Fibroblast of upper back skin (primary cell): ENCODE measurements around the gene COL25A1.

Experiments
- DNase-seq: peaks from one replicate; pipeline ENCODE4 v3.0.0-alpha.2; 2013

The COL25A1 gene

DNA sequence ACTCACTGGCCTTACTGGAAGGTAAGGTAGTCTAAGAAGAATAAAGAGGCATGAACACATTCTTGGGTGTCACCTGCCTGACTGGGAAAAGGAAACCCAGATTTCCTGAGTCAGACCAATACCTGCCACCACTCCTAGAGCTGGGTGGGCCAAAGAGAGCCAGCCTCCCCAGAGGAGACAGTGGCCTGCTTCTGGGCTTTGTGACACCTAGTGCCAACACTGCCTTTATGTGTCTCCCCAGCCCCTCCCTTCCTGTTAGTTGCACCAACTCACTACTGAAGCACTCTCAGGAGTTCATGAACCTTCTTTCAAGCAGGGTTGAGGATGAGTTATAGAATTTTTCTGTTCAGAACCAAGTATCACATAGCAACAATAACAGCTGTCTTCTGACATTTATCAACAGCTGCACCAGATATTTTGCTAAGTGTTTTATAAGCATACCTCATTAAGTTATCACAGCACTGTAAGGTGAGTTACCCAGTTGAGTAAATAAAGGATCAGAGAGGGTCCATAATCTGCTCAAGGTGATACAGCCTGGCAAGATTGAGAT is 462.0 kb downstream of the COL25A1 start:
- no peak for DNase-seq

DNA sequence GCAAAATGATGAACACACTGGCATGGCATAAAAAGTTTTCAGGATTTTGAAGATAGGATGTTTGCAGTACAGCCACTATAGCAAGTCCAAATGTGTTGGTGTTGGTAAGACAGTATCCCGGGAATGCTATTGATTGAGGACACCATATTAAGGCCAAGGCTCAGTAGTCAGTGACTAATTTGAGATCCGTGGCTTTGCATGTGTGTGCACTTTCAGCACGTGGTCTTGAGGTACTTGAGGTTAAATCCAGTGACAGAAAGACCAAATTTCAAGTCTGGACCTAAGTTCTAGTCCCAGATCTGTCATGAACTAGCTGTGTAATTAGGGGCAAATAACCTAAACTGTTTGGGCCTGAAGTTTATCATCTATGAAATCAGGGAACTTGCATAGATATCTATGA is 463.1 kb downstream of the COL25A1 start:
- DNase-seq, result peak; percentile 21

DNA sequence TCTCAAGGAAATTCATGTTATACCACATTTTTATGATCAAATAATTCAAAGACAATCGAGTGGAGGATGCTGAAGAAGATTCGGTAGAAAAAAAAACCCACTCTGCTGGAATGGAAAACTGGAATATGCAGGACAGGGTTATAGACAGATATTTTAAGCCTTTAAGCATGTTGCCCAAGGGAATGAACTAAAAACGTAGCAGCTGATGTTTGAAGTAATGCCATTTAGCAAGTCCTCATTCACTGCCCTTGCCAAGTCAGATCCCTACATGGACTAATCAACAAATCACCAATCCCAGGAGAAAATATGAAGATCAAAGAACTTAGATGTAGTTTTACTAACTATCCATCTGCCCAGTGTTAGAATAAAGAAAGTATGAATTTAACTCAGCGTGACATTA is 464.0 kb downstream of the COL25A1 start:
- DNase-seq, result peak; percentile 20

DNA sequence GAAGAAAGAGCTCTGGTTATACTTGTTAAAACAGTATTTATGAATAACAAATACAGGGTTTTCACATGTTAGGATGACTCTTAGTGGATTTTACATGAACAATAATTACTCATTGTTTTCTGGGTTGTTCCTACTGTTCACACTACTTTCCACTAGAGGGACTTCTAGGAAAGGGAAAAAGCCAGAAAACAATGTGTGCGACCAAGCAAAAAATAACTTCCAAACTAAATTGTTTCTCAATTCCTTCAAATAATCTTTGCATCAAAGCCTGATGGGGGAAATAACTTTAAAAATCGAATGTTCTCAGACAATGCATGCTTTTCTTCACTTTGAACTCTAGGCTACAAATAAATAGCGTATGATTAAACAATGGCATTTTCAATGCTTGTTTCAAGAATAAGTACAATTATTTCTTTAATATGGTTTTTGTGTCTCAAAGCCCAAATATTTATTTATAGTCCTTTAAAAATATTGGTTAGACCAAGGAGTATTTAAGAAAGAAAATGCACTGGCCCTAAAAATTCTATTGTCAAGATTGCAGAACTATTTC is 467.5 kb downstream of the COL25A1 start:
- peak; percentile 65 for DNase-seq

DNA sequence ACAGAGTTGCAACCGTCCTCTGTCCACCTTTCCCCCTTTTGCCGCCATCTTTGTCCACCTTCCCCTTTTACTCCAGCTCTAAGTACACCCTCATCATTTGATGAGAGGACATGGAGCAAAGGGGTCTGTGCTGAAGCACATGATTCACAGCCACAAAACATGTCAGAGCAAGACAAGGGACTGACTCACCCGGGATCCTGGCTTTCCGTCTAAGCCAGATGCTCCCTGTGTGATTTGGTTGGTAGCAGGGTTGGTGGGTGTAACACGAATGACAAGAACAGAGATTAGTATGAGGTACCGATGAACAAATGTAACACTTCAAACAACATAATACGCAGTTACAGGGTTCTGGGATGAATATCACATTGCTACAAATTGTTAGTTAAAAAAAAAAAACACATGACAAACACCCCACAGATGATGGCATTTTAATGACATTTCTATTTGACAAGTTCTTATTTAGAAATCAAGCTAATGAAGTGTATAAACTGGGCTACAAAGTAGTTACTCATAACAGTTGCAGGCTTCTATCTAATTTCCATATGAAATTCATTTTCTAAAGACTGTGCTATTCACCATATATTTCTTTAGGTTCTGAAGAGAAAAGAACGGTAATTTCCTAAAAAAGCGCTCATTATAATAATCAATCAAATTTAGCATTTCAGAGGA is 468.2 kb downstream of the COL25A1 start:
- DNase-seq, result peak; percentile 91

DNA sequence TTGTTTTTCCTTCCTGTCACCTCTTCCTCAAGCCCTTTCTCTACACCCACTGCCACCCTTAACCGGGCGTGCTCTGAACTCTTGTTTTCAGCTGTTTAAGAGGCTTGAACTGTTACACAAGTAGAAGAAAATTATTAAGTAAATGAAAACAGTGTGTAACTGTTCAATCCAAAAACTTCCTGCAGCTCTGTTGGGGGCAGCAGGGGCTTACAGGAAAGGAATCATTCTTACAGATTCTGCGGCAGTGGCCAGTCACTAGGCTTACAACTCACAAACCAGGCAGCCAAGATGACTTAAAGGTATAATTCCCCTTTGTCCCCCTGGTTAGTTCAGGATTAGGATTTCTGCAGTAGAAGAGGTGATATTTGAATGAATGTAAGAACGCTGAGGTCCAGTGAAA is 469.4 kb downstream of the COL25A1 start:
- DNase-seq, result peak; percentile 34

DNA sequence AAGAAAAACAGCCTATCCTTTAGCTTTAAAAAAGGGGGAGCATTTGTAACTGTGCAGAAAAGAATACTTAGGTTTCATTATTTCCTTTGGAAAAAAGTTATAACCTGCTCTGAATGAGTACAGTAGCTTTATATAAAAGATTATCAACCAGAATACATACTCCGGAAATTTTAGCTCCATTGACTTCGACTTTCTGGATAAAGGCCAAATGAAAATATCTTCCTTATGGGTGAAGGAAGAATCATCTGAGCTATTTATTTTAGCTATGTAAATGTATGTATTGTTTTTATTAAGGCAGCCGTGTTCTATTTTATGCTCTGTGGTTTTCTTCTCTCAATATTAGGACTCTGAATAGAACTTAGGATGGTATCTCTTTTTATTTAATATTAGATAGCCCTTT is 470.6 kb downstream of the COL25A1 start:
- DNase-seq, result peak; percentile 50

DNA sequence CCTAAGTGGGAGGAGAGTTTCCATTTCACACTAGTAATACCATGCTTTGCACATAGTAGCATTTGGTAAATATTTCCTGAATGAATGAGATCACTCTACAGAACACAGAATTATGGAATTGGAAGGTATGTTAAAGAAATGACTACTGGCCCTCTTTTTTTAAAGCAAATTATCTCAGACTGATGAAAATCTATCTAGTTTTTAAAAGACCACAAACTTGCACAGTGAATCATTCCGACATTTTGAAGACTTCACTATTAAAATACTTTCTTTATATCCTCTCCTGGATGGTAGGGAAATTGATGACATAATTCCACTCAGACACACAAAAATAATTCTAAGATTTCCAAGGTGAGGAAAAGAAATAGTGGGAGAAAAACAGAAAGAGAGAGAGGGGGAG is 471.2 kb downstream of the COL25A1 start:
- DNase-seq, result peak; percentile 60

DNA sequence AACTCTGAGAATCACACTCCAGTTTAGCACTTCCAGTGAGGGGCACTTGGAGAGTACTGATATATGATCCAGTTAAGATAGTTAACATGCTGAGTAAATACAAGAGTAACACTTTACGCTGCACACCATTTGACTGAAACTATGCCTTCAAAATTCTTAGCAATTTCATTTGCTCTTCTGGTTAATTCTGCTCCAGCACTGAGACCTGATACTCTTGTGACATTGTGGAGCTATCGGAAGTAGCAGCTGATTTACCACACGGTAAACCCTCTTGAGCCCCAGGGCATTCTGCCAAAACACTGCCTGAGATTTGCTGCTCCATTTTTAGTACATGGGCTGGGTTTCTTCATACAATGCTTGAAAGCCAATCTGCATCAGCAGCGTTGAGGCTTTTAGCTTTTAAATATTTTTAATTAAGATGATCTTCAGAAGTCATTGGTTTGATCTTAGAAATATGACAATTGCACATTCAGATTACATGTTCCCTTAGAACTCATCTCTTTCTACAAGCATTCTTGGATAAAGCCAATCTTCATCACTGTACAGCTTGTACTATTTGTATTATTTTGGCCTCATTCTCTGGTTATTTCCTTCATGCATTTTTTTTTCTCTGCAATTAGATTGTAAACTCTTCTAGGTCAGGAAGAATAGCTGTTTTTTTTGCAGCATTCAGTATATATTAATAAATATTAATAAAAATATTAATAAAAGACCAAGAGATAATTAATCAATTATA is 471.8 kb downstream of the COL25A1 start:
- DNase-seq, result peak; percentile 49

DNA sequence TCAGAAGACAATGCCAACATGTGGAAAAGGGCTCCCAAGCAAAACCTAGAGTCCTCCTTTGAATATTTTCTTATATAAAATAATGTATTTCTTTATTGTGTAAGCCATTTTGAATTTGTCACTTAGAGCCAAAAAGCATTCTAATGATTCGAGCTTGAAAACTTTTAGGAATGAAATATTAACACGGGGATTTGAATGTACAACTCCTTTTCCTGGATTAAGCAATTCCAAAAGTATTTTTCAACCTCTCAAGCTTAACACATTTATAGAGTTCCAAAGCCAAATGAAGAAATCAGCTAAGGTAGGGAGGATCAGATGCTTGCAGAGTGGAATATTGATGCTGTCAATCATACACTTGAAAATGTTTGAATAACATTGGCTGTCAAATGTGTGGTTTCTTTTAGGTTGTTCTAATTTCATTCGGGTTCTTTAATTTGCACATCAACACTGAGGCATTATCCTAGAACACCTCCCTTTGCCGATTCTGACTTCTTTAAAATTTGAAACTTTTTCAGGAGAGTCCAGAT is 472.4 kb downstream of the COL25A1 start:
- DNase-seq, result peak; percentile 50

DNA sequence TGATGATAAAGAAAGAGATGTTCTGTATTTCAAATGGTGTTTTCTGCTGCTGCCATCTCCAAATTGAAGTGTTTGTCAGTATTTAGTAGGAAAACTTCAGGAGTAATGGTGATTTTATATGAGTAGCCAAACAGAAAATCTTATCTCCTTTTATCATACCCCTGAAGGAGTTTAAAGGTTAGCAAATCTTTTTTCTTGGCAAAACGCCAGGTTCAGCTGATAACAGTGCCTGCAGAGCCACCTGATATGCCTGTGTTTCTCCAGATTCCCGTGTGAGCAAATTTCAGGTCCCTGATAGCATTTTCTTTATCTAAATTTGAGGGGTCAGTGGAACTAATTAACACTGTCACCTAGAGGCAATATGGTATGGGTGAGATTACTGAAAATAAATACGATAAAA is 473.8 kb downstream of the COL25A1 start:
- no peak for DNase-seq

DNA sequence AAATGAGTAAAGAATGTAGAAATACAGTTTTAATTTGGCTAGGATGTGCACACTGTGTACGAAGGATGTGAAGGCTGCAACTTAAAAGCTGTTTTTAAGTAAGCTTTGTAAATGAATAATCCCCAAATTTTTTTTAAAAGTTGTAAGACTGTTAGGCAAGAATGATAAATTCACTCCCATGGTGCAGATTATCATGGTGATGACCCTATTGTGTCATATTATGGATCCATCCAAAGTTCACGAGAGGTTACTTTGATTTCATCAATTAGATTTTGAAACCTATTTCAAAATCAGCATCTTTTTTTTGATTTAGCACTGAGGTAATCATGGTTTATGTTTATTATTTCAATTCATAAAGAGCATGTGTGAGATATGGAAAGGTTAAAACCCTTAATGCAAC is 476.7 kb downstream of the COL25A1 start:
- DNase-seq, result no peak

DNA sequence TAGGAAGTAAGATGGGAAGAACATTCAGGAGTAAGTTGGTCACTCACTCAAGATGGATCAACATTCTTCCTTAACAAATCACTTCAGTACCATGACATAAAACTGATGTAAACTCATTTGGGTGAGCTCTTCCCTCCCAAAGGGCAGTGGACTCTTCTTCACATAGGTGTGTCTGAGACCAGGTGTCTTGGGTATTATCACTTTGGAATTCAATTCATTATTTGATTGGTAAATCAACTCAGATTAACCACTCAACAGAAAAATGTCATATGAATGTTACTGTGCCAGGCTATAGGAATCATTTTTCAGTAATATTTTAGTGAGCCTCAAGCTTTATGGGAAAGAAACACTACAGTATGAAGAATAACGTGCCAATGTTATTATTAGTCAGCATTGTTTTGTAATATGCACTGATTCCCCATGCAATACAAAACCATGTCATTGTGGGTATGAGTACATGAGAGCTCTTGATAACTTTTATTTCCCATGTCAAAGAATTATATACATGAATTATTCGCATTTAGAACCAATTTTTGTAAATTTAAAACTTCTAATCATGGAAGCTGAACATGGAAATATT is 481.0 kb downstream of the COL25A1 start:
- DNase-seq, result peak; percentile 51

DNA sequence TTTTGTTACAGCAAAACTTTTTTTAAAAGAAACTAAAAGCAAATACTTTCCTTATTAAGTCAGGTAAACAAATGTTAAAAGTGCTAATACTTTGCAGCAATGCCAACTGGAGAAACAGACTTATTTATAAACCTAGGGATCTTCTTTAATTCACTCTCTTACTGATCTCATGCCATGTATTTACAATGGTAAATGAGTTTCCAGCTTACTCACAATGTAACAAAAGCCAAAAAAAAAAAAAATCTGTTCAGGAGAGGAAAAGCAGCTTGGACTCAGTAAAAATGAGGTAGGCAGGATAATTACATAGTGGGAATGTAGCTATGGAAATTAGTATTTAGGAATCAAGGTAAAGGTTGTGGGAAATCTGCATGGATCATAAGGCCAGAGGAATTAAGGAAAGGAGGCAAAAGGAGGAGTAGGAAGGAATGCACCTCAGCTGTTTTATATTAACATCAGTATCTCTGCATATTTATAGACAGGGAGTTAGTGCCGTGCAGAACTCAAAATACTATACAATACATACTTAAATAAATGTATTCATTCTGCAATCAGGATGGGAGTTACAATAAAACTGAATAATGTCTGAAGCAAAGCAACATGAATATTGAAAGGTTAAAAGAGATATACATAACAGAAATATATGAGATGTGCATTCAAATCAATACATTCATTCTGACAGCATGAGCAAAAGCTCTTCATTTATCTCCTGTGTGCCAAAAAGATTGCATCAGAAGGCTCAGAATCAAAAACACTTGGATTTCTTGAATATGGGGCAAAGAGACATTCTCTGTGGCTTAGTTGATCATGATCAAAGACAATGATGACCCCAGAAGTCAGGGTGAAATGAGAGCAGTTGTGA is 481.7 kb downstream of the COL25A1 start:
- DNase-seq, result peak; percentile 68

DNA sequence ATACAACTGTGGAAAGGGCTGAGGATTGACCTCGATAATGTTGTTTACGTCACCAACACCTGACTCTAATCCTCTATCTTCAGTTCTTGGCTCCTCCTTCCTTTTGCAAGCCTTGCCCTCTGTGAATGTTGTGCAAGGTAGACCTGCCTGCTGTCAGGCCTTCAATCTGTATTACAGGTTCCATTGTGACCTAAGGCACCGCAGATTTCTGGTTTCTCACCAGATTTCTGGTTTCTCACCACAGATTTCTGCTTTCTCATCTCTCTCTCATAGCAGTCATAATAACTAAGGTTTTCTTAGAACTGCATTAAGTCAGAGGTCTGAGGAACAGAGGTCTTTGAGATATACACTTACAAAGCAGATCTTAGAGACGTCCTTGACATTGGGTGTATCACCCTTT is 488.1 kb downstream of the COL25A1 start:
- no peak for DNase-seq

DNA sequence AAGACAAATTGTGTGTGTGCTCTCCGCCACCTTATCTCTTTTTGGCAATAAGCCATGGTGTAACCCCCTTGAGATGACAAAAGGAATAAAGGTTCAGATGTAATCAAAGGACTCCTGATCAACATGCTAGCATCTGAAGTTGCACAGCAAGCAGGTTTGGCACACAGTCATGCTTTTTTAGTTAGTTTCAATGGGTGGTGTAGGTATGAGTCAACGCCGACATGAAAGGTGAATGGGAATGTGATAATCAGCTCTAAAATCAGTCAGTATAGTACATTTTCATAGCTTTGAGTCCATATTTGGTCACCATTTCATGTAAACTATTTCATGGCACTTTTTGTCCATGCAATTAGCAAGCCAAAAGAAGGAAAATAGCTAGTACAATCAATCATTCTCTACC is 489.2 kb downstream of the COL25A1 start:
- DNase-seq, result no peak

DNA sequence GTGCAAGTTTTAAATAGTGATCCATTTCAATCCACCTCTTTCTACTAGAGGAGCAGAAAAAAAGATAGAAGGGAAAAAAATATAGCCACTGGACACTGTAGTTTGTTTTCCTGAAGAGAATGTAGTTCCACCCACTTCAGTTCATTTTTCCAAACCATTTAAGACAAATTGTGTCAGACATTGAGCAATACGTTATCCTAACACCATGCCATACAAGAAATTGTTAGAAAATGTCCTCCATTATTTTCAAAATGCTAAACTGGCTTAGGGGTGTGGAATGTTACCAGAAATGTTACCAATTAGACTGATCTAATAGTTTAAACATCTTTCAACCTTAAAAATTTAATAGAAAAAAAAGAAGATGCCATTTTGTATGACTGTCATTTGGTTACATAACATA is 491.0 kb downstream of the COL25A1 start:
- no peak for DNase-seq

DNA sequence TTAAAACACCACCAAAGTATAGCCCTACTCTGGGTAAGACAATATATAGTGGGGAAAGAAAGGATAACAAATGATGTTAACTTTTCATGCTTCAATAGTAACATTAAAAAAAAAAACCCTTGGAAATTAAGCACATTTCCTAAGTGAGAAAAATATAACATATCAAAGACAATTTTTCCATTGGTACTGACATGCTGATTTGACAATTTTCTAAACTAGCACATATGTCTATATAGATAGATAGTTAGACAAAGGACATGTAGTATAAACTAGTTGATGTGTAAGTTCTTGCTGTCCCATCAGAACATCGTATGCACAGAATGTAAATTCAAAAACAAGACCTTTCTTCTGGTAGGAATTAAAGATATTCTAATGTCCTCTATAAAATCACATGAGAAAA is 492.4 kb downstream of the COL25A1 start:
- DNase-seq, result no peak

DNA sequence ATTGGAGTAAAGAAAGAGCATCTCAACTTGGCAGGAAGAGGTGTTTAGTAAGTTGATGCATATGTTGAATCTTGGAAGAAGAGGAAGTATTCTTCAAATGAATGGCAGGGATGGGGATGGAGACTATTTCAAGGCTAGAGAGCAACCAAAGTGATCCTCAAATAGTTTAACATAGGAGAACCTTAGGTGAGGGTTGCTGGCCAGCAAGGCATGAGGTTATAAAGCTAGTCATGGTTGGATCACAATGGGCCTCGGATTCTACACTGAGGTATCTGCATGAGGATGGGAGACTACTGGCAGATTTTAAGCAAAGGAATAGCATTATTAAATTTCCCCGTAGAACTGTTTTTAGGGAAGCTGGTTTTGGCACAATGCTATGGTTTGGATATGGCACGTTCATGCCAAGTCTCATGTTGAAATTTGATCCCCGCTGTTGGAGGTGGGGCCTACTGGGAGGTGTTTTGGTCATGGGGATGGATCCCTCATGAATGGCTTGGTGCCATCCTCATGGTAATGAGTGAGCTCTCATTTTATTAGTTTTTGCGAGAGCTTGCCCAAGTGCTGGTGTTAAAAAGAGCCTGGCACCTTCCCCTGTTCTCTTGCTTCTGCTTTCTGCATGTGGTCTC is 497.7 kb downstream of the COL25A1 start:
- no peak for DNase-seq

DNA sequence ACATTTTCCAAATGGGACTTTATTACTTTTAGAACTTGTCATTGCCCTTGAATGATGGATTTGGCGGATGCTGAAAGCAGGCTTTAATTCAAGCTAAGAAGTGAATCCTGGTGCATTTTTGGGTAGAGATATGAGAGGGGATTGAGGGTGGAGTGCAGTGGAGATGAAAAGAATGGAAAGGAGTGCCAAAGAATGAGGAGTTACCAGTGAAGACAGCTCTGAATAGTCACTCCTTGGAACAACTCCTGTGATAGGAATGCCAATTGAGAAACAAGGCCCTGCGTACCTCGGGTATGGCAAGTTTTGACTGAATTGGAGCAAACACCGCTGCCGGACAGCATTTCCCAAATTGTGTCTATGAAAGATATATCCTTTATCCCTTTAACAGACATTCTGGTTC is 503.2 kb downstream of the COL25A1 start:
- no peak for DNase-seq

DNA sequence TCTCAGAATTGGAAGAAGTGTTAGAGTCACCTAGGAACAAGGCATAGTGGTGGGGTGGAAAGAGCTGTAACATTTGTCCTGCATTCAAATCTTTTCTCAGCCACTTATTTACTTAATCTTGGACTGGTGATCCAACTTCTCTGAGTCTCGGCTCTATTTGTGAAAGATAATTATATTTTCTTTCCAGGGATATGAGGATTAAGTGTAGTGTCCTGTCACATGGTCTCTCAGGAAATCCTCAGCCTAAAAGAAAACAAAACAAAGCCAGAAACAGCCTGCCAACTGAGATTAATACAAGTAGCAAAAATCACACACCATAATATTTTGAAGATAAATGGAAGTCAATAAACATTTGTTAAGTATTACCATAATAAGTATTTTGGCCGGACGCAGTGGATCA is 506.3 kb downstream of the COL25A1 start:
- DNase-seq, result no peak

DNA sequence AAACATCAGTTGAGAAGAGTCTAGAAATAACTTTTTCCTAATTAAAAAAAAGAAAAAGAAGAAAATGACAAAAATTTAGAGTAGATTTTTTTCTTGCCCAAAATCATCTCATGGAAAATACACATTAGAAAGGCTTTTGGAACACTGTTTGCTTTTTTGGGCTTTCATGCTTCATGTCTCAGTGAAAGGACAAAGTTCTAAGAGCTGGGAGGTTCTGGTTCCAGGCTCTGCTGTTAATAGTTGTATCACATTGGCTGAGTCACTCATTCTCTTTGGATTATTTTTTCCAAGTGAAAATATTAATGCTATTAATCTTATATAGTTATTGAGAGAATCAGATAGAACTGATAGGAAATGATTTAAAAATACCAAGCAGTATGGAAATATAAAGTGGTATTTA is 506.7 kb downstream of the COL25A1 start:
- no peak for DNase-seq
